AG04450 (cell line): Measurements from ENCODE around the gene SLC41A1. TPM values are rescaled to one million over a fixed set of nuclear protein-coding genes. Genes with fewer than 3 reads are reported as not detected.

Source experiments
- CTCF ChIA-PET: fragments of 300-600, 350-600 bp; formaldehyde crosslinking; extraction: SDS; loops from one replicate; lab custom pipeline; 2022; ENCODE audit warnings: antibody characterized with exemption, inconsistent platforms; lab: Charles Lee
- POLR2A ChIA-PET: fragments of 350-600 bp; formaldehyde crosslinking; extraction: SDS; loops from one replicate; lab custom pipeline; 2021; ENCODE audit warnings: antibody characterized with exemption, inconsistent platforms; lab: Yijun Ruan, JAX
- DNase-seq: peaks from one replicate; pipeline ENCODE4 v3.0.0-alpha.2; 2011; ENCODE audit warnings: low read depth, low spot score
- H3K27ac ChIP-seq: one replicate; pipeline ENCODE4 v1.5.1; 2012; ENCODE audit warnings: low read depth, low read length, control low read depth
- H3K27me3 ChIP-seq: one replicate; pipeline ENCODE4 v1.6.0; 2012; ENCODE audit warnings: low read length; ENCODE audit not compliant: control insufficient read depth, insufficient read depth
- H3K4me3 ChIP-seq: 2 replicates; pipeline ENCODE4 v1.5.1; 2011; ENCODE audit warnings: mild to moderate bottlenecking, low read depth, low read length, control low read depth
- H3K9me3 ChIP-seq: 2 replicates; pipeline ENCODE4 v1.5.1; 2012; ENCODE audit warnings: low read length; ENCODE audit not compliant: control insufficient read depth, insufficient read depth
- polyA plus RNA-seq: library from polyadenylated mRNA; depleted of rRNA; stranded (reverse); fragments of >200 nt; gene quantifications from 2 replicates; pipeline ENCODE4 v1.2.3, GENCODE V29; 2011
- TF ChIP-seq, protein P1 (sequence below): IDR thresholded peaks from 2 replicates; pipeline ENCODE4 v1.5.1; 2011; ENCODE audit warnings: low read depth, low read length, control low read depth, inconsistent platforms

SLC41A1 gene
- polyA plus RNA-seq, 1 experiment: 29.0 TPM

DNA sequence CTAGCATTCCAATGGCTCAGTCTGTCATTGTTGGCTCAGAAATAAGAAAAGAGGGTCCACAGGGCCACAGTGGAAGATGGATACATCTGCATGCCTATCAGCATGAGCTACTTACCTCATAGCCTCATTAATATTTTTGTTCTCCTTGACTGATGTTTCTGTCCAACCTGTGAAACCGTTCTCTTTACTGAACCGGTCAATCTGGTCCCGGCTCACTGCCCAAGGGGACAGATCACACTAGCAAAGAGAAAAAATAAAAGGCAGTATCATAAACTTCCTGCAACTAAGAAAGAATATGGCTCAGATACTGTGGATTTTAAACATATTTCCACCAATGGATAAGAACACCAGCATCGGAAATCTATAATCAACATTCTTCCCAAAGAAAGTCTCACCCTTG lies 42.4 kb downstream of the SLC41A1 start:
- CTCF ChIA-PET: interaction anchor here (0.8 to 1.1 kb wide), 3 partner anchors 21 to 149 kb away, joined by 3 read pairs; no protein-coding TSS in a partner anchor
- Histone ChIP-seq H3K27ac (no peak overlapping the region), H3K9me3 (no peaks in the 10 kb centered on the region; the same call in 1 of the 2 replicates), H3K4me3 (no peak overlapping the region), H3K27me3 (no peaks in the 10 kb centered on the region)
- no peak for DNase-seq
- POLR2A ChIA-PET: no interaction called here
- TF ChIP-seq, protein P1, sequence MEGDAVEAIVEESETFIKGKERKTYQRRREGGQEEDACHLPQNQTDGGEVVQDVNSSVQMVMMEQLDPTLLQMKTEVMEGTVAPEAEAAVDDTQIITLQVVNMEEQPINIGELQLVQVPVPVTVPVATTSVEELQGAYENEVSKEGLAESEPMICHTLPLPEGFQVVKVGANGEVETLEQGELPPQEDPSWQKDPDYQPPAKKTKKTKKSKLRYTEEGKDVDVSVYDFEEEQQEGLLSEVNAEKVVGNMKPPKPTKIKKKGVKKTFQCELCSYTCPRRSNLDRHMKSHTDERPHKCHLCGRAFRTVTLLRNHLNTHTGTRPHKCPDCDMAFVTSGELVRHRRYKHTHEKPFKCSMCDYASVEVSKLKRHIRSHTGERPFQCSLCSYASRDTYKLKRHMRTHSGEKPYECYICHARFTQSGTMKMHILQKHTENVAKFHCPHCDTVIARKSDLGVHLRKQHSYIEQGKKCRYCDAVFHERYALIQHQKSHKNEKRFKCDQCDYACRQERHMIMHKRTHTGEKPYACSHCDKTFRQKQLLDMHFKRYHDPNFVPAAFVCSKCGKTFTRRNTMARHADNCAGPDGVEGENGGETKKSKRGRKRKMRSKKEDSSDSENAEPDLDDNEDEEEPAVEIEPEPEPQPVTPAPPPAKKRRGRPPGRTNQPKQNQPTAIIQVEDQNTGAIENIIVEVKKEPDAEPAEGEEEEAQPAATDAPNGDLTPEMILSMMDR: no peak

DNA sequence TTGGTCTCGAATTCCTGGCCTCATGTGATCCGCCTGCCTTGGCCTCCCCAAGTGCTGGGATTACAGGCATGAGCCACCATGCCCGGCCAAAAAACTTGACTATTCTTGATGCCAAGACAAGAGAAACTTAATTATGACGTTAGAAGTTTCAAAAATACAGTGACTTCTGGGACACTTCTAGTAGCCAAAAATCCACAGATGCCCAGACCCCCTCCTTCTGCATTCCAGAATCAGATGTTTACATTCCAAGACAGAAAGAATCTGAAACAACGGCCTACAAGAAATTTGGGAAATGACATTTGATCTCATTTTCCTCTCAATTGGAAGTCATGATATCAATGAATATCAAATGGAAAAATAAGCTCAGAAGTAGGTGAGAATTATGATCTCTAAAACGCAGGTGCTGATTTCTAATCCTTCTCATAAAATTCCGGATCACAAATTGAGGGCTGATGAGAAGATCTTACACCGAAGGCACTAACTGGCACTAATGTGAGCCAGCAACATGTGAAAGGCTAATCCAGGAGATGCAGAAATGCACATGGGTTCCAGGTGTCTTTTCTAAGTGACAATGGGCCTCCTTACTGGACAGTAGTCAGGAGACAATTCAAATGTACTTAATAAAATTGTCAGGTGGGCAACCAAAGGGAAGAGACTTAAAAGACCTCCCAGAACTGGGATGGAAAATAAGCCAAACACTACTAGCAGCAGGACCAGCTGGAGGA lies 43.2 kb downstream of the SLC41A1 start:
- TF ChIP-seq, protein P1: no peak
- CTCF ChIA-PET: interaction anchor here (0.8 to 1.1 kb wide), 3 partner anchors 22 to 150 kb away, joined by 3 read pairs; no protein-coding TSS in a partner anchor
- POLR2A ChIA-PET: no interaction called here
- no peak overlapping the region for H3K4me3 ChIP-seq
- H3K27me3 ChIP-seq: no peaks in the 10 kb centered on the region
- no peak for DNase-seq
- H3K9me3 ChIP-seq: no peaks in the 10 kb centered on the region
- H3K27ac ChIP-seq: no peak overlapping the region

DNA sequence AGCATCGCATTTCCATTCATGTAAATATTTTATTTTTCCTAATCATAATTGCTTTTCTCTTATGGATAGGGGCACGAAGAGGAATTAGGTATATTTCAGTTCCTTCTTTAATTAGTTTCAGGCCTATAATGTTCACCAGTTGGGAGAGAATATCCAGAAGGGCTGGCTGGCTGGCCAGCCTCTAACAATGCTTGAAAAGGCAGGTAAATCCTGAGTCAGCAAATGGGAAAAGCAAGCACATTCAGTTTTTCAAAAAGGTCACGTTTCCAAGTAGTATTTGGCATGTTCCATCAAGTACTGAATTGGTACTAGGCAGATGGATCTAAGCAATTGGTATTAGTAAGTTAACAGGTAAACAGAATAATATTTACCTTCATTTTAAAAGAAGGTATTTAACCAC lies 45.8 kb downstream of the SLC41A1 start:
- Histone ChIP-seq H3K27me3 (no peaks in the 10 kb centered on the region), H3K4me3 (no peak overlapping the region), H3K27ac (no peak overlapping the region), H3K9me3 (no peaks in the 10 kb centered on the region)
- TF ChIP-seq, protein P1: no peak
- no peak for DNase-seq
- CTCF ChIA-PET: no interaction called here
- POLR2A ChIA-PET: no interaction called here

DNA sequence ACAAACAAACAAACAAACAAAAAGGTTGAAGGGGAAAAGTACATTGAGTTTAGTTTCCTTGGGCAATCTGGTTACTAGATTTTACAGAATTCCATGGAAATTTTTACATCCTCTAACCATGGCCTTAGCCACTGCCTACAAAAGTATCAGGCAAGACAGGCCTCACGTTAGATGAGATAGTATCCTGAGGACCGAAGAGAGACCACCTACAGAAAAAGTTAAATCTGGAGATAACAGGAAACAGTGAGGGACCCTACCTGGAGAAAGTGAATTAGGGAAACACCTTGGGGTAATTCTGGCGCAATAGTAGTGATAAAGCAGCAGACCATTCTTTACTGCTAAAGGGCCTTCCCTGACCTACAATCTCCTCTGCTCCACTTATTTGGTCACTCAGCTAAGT lies 46.4 kb downstream of the SLC41A1 start:
- Histone ChIP-seq H3K9me3 (no peaks in the 10 kb centered on the region), H3K4me3 (no peak overlapping the region), H3K27ac (no peak overlapping the region), H3K27me3 (no peaks in the 10 kb centered on the region)
- ChIA-PET POLR2A (no interaction called here), CTCF (no interaction called here)
- TF ChIP-seq, protein P1: no peak
- DNase-seq: no peak

DNA sequence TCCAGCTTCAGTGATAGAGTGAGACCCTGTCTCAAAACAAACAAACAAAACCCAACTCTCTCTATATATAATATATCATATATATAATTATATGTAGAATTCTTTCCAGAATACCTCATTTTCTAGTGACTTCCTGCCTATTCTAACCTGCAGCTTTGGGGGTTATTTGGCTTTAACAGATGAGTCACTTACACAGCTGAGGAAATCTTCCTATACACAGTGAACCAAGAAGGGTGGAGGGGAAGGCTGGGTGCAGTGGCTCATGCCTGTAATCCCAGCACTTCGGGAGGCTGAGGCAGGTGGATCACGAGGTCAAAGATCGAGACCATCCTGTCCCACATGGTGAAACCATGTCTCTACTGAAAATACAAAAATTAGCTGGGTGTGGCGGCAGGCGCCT lies 47.0 kb downstream of the SLC41A1 start:
- H3K4me3 ChIP-seq: no peak overlapping the region
- H3K27me3 ChIP-seq: no peaks in the 10 kb centered on the region
- H3K9me3 ChIP-seq: no peaks in the 10 kb centered on the region
- DNase-seq: no peak
- H3K27ac ChIP-seq: no peak overlapping the region
- TF ChIP-seq, protein P1: no peak
- POLR2A ChIA-PET: interaction anchor here (0.6 kb wide), 1 partner anchor 17 kb away, joined by 4 read pairs; the partner anchor contains the start of gene NUCKS1
- CTCF ChIA-PET: interaction anchor here (1.3 kb wide), 1 partner anchor 55 kb away, joined by 4 read pairs; no protein-coding TSS in a partner anchor
